Liver (tissue), 9 donors: ENCODE data around the gene ERCC6. TPM values are rescaled to one million over a fixed set of nuclear protein-coding genes. Genes with fewer than 3 reads are reported as not detected.

Experiments
- DNase-seq: peaks from one replicate; pipeline ENCODE4 v3.0.0-alpha.2; 2017; ENCODE audit warnings: low spot score
- H3K27ac ChIP-seq, 2 donors: one replicate each; pipeline ENCODE4 v1.7.0; 2013; ENCODE audit warnings: inconsistent platforms in 2 of 2, low read length in 2 of 2, control low read depth in 1 of 2, low read depth in 1 of 2, mild to moderate bottlenecking in 1 of 2
- H3K27me3 ChIP-seq, 4 donors: one replicate each; pipeline versions ENCODE4 v1.6.1 to v1.7.0; 2013; ENCODE audit warnings: low read length in 3 of 4, inconsistent platforms in 1 of 4, mild to moderate bottlenecking in 1 of 4, moderate library complexity in 1 of 4; ENCODE audit not compliant: control insufficient read depth in 4 of 4, insufficient read depth in 4 of 4
- H3K36me3 ChIP-seq, 4 donors: one replicate each; pipeline versions ENCODE4 v1.6.1 to v1.7.0; 2013; ENCODE audit warnings: low read length in 3 of 4, mild to moderate bottlenecking in 3 of 4, low read depth in 1 of 4, moderate library complexity in 1 of 4; ENCODE audit not compliant: control insufficient read depth in 4 of 4, insufficient read depth in 3 of 4
- H3K4me1 ChIP-seq, 4 donors: one replicate each; pipeline versions ENCODE4 v1.6.1 to v1.7.0; 2013; ENCODE audit warnings: low read length in 3 of 4, mild to moderate bottlenecking in 3 of 4, moderate library complexity in 1 of 4; ENCODE audit not compliant: control insufficient read depth in 4 of 4, insufficient read depth in 4 of 4
- H3K4me3 ChIP-seq, 3 donors: one replicate each; pipeline versions ENCODE4 v1.6.1 to v1.7.0; 2013; ENCODE audit warnings: low read length in 3 of 3, control low read depth in 1 of 3, low read depth in 1 of 3, mild to moderate bottlenecking in 1 of 3
- H3K9ac ChIP-seq, 2 donors: one replicate each; pipeline ENCODE4 v1.7.0; 2013; ENCODE audit warnings: low read length in 2 of 2, mild to moderate bottlenecking in 2 of 2, moderate library complexity in 2 of 2, control low read depth in 1 of 2, low read depth in 1 of 2
- H3K9me3 ChIP-seq, 4 donors: one replicate each; pipeline versions ENCODE4 v1.6.1 to v1.7.0; 2013; ENCODE audit warnings: low read length in 3 of 4; ENCODE audit not compliant: control insufficient read depth in 4 of 4
- CTCF ChIP-seq: fragments of 150-350 bp; IDR thresholded peaks from 2 replicates; pipeline ENCODE4 v1.5.1; 2017; ENCODE audit warnings: improper control_type of control experiment, low read depth, low read length; ENCODE audit not compliant: missing input control
- EGR1 ChIP-seq, 2 donors: IDR thresholded peaks; 2 replicates each; pipeline ENCODE4 v1.6.1; 2016 to 2018; ENCODE audit warnings: antibody characterized with exemption in 2 of 2, low read depth in 2 of 2
- FOXA1 ChIP-seq: IDR thresholded peaks from 2 replicates; pipeline ENCODE4 v1.6.1; 2016; ENCODE audit warnings: antibody characterized with exemption
- FOXA2 ChIP-seq: IDR thresholded peaks from 2 replicates; pipeline ENCODE4 v1.6.1; 2016; ENCODE audit warnings: antibody characterized with exemption
- GABPA ChIP-seq, 2 donors: IDR thresholded peaks in 1 of 2; conservative IDR thresholded peaks in 1 of 2; 2 replicates each; pipeline ENCODE4 v1.6.1; 2016; ENCODE audit warnings: antibody characterized with exemption in 2 of 2, mild to moderate bottlenecking in 1 of 2, moderate library complexity in 1 of 2
- HNF4A ChIP-seq, 2 donors: conservative IDR thresholded peaks; 2 replicates each; pipeline ENCODE4 v1.6.1; 2016; ENCODE audit warnings: antibody characterized with exemption in 2 of 2, mild to moderate bottlenecking in 2 of 2
- HNF4G ChIP-seq: IDR thresholded peaks from 2 replicates; pipeline ENCODE4 v1.6.1; 2016; ENCODE audit warnings: antibody characterized with exemption
- JUND ChIP-seq, 2 donors: IDR thresholded peaks; 2 replicates each; pipeline ENCODE4 v1.6.1; 2016; ENCODE audit warnings: antibody characterized with exemption in 2 of 2
- NR2F2 ChIP-seq: IDR thresholded peaks from 2 replicates; pipeline ENCODE4 v1.6.1; 2016; ENCODE audit warnings: antibody characterized with exemption
- RAD21 ChIP-seq, 2 donors: IDR thresholded peaks; 2 replicates each; pipeline ENCODE4 v1.6.1; 2016; ENCODE audit warnings: antibody characterized with exemption in 2 of 2, mild to moderate bottlenecking in 2 of 2
- RXRA ChIP-seq, 2 donors: IDR thresholded peaks; 2 replicates each; pipeline ENCODE4 v1.6.1; 2017 to 2018; ENCODE audit warnings: antibody characterized with exemption in 2 of 2, mild to moderate bottlenecking in 1 of 2
- TAF1 ChIP-seq: conservative IDR thresholded peaks from 2 replicates; pipeline ENCODE4 v1.6.1; 2016; ENCODE audit warnings: antibody characterized with exemption, mild to moderate bottlenecking
- YY1 ChIP-seq: IDR thresholded peaks from 2 replicates; pipeline ENCODE4 v1.6.1; 2016; ENCODE audit warnings: antibody characterized with exemption, mild to moderate bottlenecking
- ZBTB33 ChIP-seq: IDR thresholded peaks from 2 replicates; pipeline ENCODE4 v1.6.1; 2016; ENCODE audit warnings: antibody characterized with exemption
- WGBS: extraction: QIAGEN DNeasy Blood & Tissue Kit; methylation state at CpG from one replicate; pipeline ENCODE4 v1.1.7; 2013; 5-methylcytosine and 5-hydroxymethylcytosine counted together
- polyA plus RNA-seq, 2 donors: library from polyadenylated mRNA; stranded (reverse) in 1 of 2; unstranded in 1 of 2; fragments of 200-250 nt in 1 of 2; fragments of >200 nt in 1 of 2; fragmentation: Nextera tagmentation in 1 of 2; extraction: Ambion mirVana in 1 of 2; gene quantifications; one replicate each; pipeline versions ENCODE4 v1.2.1 to v1.2.3, GENCODE V29; 2013 to 2015
- total RNA-seq, 2 donors: library from RNA; depleted of rRNA; stranded (reverse); fragments of >200 nt; gene quantifications; one replicate each; pipeline ENCODE4 v1.2.3, GENCODE V29; 2014
- TF ChIP-seq, protein P1 (sequence below): IDR thresholded peaks from 2 replicates; pipeline ENCODE4 v1.6.1; 2016; ENCODE audit warnings: antibody characterized with exemption
- donor health status: healthy.
- donor health status: healthy.
- donor health status: healthy.
- donor health status: healthy.
- donor health status: healthy.

The ERCC6 gene
- total and polyA plus RNA-seq, 4 donors = 2.3 to 17.1 (median 7.5) TPM

DNA sequence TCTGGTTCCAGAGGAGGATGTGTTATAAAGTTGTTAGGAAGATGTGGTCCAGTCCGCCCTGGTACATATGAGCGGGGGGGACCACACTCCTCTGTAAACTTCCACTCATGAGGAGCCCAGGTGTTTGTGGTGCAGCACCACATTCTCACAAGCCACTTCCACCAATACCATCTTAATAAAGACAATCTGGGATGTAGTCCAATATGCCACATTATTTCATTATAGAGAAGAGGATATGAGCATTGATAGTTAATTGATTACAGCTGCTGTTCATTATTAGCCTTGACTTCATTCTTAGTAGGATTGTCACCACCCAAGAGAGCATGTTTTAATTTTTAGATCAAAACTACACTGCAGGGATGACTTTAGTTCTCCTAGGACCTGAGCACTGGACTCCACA lies 40.5 kb downstream of the ERCC6 start:
- Histone ChIP-seq H3K27me3 (no peaks in the 10 kb centered on the region), H3K9me3 (no peaks in the 10 kb centered on the region), H3K4me3 (no peak overlapping the region), H3K9ac (no peak overlapping the region), H3K27ac (no peak overlapping the region), H3K4me1 (no peaks in the 10 kb centered on the region), H3K36me3 (peaks cover 0 to 9% (median 0%) of the 10 kb centered on the region in 4 donors)
- 96% methylated on average over 2 of the region's 2 CpGs for WGBS
- no peak for DNase-seq
- TF ChIP-seq ZBTB33 (no peak), FOXA1 (no peak), JUND (IDR thresholded peaks at IDR 0.05) (no peak), NR2F2 (no peak), FOXA2 (no peak), RAD21 (IDR thresholded peaks at IDR 0.05) (no peak), CTCF (no peak), HNF4G (no peak), TAF1 (no peak), HNF4A (conservative IDR thresholded peaks at IDR 0.05) (no peak)
- TF ChIP-seq, protein P1, sequence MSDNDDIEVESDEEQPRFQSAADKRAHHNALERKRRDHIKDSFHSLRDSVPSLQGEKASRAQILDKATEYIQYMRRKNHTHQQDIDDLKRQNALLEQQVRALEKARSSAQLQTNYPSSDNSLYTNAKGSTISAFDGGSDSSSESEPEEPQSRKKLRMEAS = no peak

DNA sequence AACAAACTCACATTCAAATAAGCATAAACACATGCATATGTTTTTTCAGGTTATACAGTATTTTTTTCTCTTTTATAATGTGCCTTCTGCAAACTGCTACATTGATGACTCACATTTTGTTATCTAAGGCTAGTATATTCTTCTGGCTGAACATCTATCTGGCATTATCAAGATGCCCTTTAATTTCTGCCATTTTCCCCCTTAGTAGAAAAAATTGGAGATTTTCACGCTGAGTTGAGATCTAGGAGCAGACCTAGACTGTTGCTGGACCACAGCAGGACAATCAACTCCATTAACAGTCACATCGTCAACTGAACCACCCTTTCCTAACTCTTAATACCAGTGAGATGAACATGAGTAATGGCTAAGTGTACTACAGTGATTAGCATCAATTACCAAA lies 41.6 kb downstream of the ERCC6 start:
- no peak for DNase-seq
- Histone ChIP-seq H3K27me3 (no peaks in the 10 kb centered on the region), H3K4me1 (no peaks in the 10 kb centered on the region), H3K9me3 (no peaks in the 10 kb centered on the region), H3K4me3 (no peak overlapping the region), H3K27ac (no peak overlapping the region), H3K9ac (no peak overlapping the region), H3K36me3 (peaks cover 0 to 13% (median 0%) of the 10 kb centered on the region in 4 donors)
- TF ChIP-seq RXRA (IDR thresholded peaks at IDR 0.05) = no peak
- no peak for TF ChIP-seq GABPA (IDR thresholded peaks at IDR 0.05 in 1 of 2, conservative IDR thresholded peaks at IDR 0.05 in 1 of 2)
- TF ChIP-seq HNF4A (conservative IDR thresholded peaks at IDR 0.05) = no peak
- no peak for TF ChIP-seq EGR1 (IDR thresholded peaks at IDR 0.05; ENCODE audit: low read depth in 2 of 2)
- TF ChIP-seq ZBTB33 = no peak
- no peak for TF ChIP-seq RAD21 (IDR thresholded peaks at IDR 0.05)
- no peak for TF ChIP-seq TAF1
- no peak for TF ChIP-seq FOXA1
- no peak for TF ChIP-seq FOXA2
- TF ChIP-seq HNF4G = no peak
- no peak for TF ChIP-seq CTCF
- TF ChIP-seq JUND (IDR thresholded peaks at IDR 0.05) = no peak
- TF ChIP-seq NR2F2 = no peak
- no peak for TF ChIP-seq YY1
- 97% methylated on average over 2 of the region's 2 CpGs for WGBS
